GM21723 (cell line): Measurements from ENCODE around the gene STAM2.

Source experiments
- ATAC-seq: cut with Tn5 transposase; IDR thresholded peaks from one replicate; pipeline ENCODE4 v1.9.1; 2021; ENCODE audit warnings: mild to moderate bottlenecking, moderate library complexity; ENCODE audit not compliant: unreplicated experiment

Gene STAM2

GRCh38 chr2:152075461-152076050, 100.0 kb downstream of the STAM2 start:
- ATAC-seq = no peak

- no peak for ATAC-seq
Measured at GRCh38 chr2:152072011-152072410, 103.6 kb downstream of the STAM2 start.

- ATAC-seq = no peak
Measured at GRCh38 chr2:152071518-152071917, 104.0 kb downstream of the STAM2 start.

GRCh38 chr2:152071092-152071491, 104.5 kb downstream of the STAM2 start:
- peak; percentile 88 for ATAC-seq

GRCh38 chr2:152068226-152068625, 107.3 kb downstream of the STAM2 start:
- no peak for ATAC-seq

GRCh38 chr2:152067823-152068222, 107.7 kb downstream of the STAM2 start:
- no peak for ATAC-seq
